D721Med (cell line): ENCODE measurements around the gene ANKRD55.
"Not testable (repeated sequence)": the region's sequence is repeated elsewhere in the genome, so short reads cannot be mapped to it uniquely, and the experiment has no call there.

ENCODE experiments used
- DNase-seq: peaks from one replicate; pipeline ENCODE4 v3.0.0; 2011; ENCODE audit warnings: low spot score; ENCODE audit not compliant: insufficient read length
- FAIRE-seq: peaks from 2 replicates; lab custom pipeline; 2011; peaks lifted over from hg19 to GRCh38; lab: Jason Lieb, UNC
- CTCF ChIP-seq: IDR thresholded peaks from 2 replicates; pipeline ENCODE4 v1.5.1; 2012; ENCODE audit warnings: mild to moderate bottlenecking, control low read depth; ENCODE audit not compliant: insufficient read depth; ENCODE audit errors: missing control alignments

Gene ANKRD55

GRCh38 chr5:56110646-56111403 lies 122.3 kb downstream of the ANKRD55 start:
- no peak for DNase-seq
- TF ChIP-seq CTCF = no peak
- FAIRE-seq = no peak

- no peak for DNase-seq
- no peak for FAIRE-seq
- no peak for TF ChIP-seq CTCF
These were observed 124.9 kb downstream of the ANKRD55 start for GRCh38 chr5:56108246-56108645.

- FAIRE-seq (no peak), DNase-seq (no peak)
These were observed 126.3 kb downstream of the ANKRD55 start for GRCh38 chr5:56106837-56107236.

GRCh38 chr5:56105511-56106291 lies 127.4 kb downstream of the ANKRD55 start:
- DNase-seq (no peak), FAIRE-seq (no peak)
- TF ChIP-seq CTCF = no peak

More at GRCh38 chr5:56106837-56107236, 126.3 kb downstream of the ANKRD55 start:
- TF ChIP-seq CTCF = no peak

DNA sequence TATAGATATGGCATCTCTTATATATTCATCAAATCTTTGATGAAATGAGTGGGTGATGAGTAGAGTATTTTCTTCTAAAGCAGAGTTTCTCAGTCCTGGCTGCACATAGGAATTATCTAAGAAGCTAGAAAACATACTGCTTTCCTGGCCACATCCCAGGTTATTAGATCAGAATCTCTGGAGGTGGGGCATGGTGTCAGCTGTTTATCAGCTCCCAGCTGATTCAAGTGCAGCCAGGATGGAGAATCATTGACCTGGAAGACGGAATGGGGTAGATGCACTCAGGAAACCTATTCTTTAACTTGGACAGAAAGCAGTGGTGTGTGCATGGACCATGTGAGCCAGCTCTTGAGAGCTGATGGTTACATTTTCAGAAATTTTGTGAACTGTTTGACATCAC lies 130.2 kb downstream of the ANKRD55 start:
- TF ChIP-seq CTCF = no peak
- no peak for DNase-seq
- FAIRE-seq = no peak

DNA sequence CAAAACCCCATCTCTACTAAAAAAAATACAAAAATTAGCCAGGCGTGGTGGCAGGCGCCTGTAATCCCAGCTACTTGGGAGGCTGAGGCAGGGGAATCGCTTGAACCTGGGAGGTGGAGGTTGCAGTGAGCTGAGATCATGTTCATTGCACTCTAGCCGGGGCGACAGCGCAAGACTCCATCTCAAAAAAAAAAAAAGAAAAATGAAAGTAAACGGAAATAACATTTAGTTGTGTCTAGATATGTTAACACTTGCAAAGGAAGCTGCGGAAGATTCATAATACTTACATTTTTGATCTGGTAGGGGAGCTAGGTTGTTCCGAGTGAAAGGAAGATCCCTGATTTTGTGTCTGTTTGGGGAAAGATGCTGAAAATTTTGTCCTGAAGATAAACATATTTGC lies 130.9 kb downstream of the ANKRD55 start:
- FAIRE-seq, DNase-seq: not testable (repeated sequence)

DNA sequence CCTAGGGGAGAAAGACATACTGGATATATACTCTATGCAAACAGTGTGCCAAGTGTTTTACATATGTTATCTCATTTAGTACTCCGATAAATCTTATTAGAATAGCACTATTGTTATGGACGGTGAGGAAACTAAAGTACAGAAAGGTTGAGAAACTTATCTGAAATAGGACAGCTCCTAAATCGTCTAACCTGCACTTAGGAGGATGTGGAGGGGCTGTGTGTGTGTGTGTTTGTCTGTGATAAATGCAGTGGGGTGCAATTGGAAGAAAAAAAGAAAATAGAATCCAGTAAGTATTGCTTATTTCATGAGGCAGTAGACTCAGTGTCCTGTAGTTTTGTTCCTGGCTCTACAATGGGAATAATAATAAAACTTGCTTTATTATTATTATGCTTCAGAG lies 131.9 kb downstream of the ANKRD55 start:
- no peak for FAIRE-seq
- no peak for TF ChIP-seq CTCF
- no peak for DNase-seq
